Parathyroid adenoma (tissue), 2 donors: ENCODE results near the gene NR5A1.

Experiments used
- H2AFZ ChIP-seq: fragments of 300-600 bp; sonication (generic); one replicate; pipeline ENCODE4 v1.7.0; 2017; ENCODE audit warnings: antibody characterized with exemption, mild to moderate bottlenecking
- H3K27ac ChIP-seq: fragments of 300-600 bp; sonication (generic); one replicate; pipeline ENCODE4 v1.7.0; 2017
- H3K27me3 ChIP-seq: fragments of 300-600 bp; sonication (generic); one replicate; pipeline ENCODE4 v1.7.0; 2017; ENCODE audit warnings: low read length; ENCODE audit not compliant: control insufficient read depth, insufficient read depth
- H3K36me3 ChIP-seq: fragments of 300-600 bp; sonication (generic); one replicate; pipeline ENCODE4 v1.7.0; 2017; ENCODE audit warnings: low read length; ENCODE audit not compliant: control insufficient read depth, insufficient read depth
- H3K4me1 ChIP-seq: fragments of 300-600 bp; sonication (generic); one replicate; pipeline ENCODE4 v1.7.0; 2017; ENCODE audit warnings: control low read depth
- H3K4me2 ChIP-seq: fragments of 300-600 bp; sonication (generic); one replicate; pipeline ENCODE4 v1.7.0; 2017; ENCODE audit warnings: low read length
- H3K4me3 ChIP-seq: fragments of 300-600 bp; sonication (generic); one replicate; pipeline ENCODE4 v1.7.0; 2017; ENCODE audit warnings: low read depth, low read length
- H3K79me2 ChIP-seq: fragments of 300-600 bp; sonication (generic); one replicate; pipeline ENCODE4 v1.7.0; 2017; ENCODE audit warnings: control low read depth
- H3K9ac ChIP-seq: fragments of 300-600 bp; sonication (generic); one replicate; pipeline ENCODE4 v1.7.0; 2017; ENCODE audit warnings: mild to moderate bottlenecking
- H3K9me3 ChIP-seq: fragments of 300-600 bp; sonication (generic); one replicate; pipeline ENCODE4 v1.7.0; 2017; ENCODE audit warnings: low read length; ENCODE audit not compliant: control insufficient read depth
- TF ChIP-seq, protein P1 (sequence below): fragments of 300-600 bp; sonication (generic); IDR thresholded peaks from one replicate; pipeline ENCODE4 v1.7.0; 2017; ENCODE audit warnings: antibody characterized with exemption, mild to moderate bottlenecking
- donor health status: primary hyperparathyroidism.

Gene NR5A1

DNA sequence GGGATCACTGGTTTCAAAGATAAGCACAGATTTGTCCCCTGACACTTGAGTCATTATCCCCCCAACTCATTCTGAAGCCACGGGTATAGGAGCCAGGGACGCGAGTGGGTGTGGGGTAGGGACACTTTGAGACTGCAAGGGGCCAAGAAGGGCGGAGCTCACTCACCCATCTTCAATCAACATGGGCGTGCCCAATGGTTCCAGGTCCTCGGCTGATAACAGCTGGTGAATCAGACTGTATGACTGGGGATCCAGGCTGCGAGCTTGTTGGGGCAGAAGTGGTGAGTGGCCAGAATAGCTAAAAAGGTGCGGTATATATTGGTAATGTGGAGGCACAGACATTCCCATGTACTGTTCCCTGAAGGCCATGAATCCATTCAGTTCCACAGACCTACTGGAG lies 30.7 kb upstream of the NR5A1 start:
- H3K79me2 ChIP-seq = no peaks in the 10 kb centered on the region
- TF ChIP-seq, protein P1, sequence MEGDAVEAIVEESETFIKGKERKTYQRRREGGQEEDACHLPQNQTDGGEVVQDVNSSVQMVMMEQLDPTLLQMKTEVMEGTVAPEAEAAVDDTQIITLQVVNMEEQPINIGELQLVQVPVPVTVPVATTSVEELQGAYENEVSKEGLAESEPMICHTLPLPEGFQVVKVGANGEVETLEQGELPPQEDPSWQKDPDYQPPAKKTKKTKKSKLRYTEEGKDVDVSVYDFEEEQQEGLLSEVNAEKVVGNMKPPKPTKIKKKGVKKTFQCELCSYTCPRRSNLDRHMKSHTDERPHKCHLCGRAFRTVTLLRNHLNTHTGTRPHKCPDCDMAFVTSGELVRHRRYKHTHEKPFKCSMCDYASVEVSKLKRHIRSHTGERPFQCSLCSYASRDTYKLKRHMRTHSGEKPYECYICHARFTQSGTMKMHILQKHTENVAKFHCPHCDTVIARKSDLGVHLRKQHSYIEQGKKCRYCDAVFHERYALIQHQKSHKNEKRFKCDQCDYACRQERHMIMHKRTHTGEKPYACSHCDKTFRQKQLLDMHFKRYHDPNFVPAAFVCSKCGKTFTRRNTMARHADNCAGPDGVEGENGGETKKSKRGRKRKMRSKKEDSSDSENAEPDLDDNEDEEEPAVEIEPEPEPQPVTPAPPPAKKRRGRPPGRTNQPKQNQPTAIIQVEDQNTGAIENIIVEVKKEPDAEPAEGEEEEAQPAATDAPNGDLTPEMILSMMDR = no peak
- H3K4me1 ChIP-seq = no peaks in the 10 kb centered on the region

DNA sequence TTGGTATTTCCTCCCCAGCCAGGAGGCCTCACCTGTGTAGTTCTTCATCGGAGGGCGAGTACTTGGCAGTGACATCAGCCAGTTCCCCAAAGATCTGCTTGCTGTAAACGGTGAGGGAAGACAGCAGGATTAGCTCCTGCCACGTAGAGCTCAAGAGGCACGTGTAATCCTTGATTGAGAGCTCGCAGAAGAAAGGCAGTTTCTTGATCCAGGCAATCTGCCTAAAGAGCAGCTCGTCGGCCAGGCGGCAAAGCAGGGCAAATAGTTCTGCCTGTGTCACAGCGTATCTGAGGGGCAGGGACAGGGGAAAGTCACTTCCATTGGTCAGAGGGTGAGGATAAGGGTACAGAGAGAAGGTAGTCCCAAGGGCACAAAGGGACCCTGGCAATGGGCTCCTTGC lies 28.6 kb upstream of the NR5A1 start:
- Histone ChIP-seq H3K36me3 (no peaks in the 10 kb centered on the region), H3K27me3 (no peaks in the 10 kb centered on the region), H2AFZ (no peak overlapping the region), H3K9ac (no peak overlapping the region), H3K79me2 (no peaks in the 10 kb centered on the region), H3K4me2 (no peak overlapping the region), H3K9me3 (no peaks in the 10 kb centered on the region), H3K4me3 (no peak overlapping the region), H3K4me1 (no peaks in the 10 kb centered on the region), H3K27ac (no peak overlapping the region)
- TF ChIP-seq, protein P1 = no peak

More for the DNA sequence above, 30.7 kb upstream of the NR5A1 start:
- H3K36me3 ChIP-seq = no peaks in the 10 kb centered on the region
- H3K27me3 ChIP-seq = no peaks in the 10 kb centered on the region
- no peak overlapping the region for H3K9ac ChIP-seq
- no peak overlapping the region for H3K4me3 ChIP-seq
- no peak overlapping the region for H3K27ac ChIP-seq
- H3K4me2 ChIP-seq = no peak overlapping the region
- no peaks in the 10 kb centered on the region for H3K9me3 ChIP-seq
- H2AFZ ChIP-seq = no peak overlapping the region

DNA sequence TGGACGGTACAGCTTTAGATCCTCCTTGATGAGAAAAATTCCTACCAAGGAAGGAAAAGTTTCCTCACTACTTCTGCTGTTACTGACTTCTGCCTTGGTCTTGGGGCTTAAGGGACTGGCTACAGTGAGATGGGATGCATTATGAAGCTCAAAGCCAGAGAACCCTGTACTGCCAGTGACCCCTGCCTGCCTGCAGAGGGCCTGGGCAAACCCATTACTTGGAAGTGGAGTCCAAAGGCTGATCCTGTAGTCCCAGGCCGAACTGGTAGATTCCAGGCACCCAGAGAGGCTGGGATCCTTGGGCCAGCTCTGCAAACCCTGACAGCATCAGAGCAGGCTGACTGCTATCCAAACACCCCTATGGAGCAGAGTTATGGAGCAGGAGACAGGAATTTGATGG lies 25.7 kb upstream of the NR5A1 start:
- TF ChIP-seq, protein P1 = no peak
- H3K4me2 ChIP-seq = no peak overlapping the region
- H3K27me3 ChIP-seq = no peaks in the 10 kb centered on the region

DNA sequence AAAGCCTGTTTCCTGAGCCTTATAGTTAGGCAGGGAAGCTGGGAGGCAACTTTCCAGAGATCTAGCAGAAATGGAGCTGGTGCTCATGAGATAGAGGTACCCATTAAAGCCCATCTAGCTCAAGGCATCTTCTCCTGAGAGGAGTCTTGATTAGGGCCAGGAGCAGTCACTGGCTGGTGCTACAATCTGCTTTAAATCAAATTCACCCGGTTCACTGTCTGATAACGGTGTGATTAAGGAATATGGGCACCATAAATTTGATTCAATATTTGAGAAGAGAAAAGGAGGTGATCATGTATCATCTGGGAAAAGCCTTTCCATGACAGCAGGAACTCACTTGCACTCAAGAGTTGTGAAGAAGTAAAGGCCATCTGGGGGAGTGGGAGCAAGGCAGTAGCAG lies 23.9 kb upstream of the NR5A1 start:
- no peak overlapping the region for H3K9ac ChIP-seq
- no peaks in the 10 kb centered on the region for H3K36me3 ChIP-seq
- H3K9me3 ChIP-seq = no peaks in the 10 kb centered on the region
- TF ChIP-seq, protein P1 = no peak
- H3K27me3 ChIP-seq = no peaks in the 10 kb centered on the region
- H3K79me2 ChIP-seq = no peaks in the 10 kb centered on the region
- no peak overlapping the region for H2AFZ ChIP-seq
- H3K4me3 ChIP-seq = no peak overlapping the region
- H3K4me1 ChIP-seq = no peaks in the 10 kb centered on the region
- H3K27ac ChIP-seq = no peak overlapping the region
- H3K4me2 ChIP-seq = no peak overlapping the region

More for the DNA sequence above, 25.7 kb upstream of the NR5A1 start:
- no peaks in the 10 kb centered on the region for H3K4me1 ChIP-seq
- H3K9me3 ChIP-seq = no peaks in the 10 kb centered on the region
- no peaks in the 10 kb centered on the region for H3K36me3 ChIP-seq
- H3K27ac ChIP-seq = no peak overlapping the region
- H2AFZ ChIP-seq = no peak overlapping the region
- no peak overlapping the region for H3K9ac ChIP-seq
- H3K4me3 ChIP-seq = no peak overlapping the region
- no peaks in the 10 kb centered on the region for H3K79me2 ChIP-seq

DNA sequence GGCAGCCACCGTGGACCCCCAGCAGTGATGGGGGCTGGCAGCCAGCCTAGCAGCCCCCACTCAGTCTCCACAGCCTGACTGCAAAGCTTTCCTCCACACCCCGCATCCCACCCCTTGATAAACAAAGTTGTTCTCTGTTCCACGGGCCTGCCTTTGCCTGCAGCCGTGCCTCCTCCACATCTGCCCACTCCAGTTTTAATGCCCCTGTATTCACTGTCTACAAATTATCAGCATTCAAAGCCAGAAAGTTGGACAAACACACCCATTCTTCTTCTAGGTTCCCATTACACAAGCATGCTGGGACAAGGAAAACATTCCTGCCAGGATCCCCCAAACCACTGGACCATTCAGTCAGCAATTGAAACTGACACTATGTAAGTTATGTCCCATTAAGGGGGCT lies 23.0 kb upstream of the NR5A1 start:
- H3K27me3 ChIP-seq = no peaks in the 10 kb centered on the region
- H3K27ac ChIP-seq = no peak overlapping the region
- H3K9me3 ChIP-seq = no peaks in the 10 kb centered on the region
- H3K9ac ChIP-seq = no peak overlapping the region
- H3K4me1 ChIP-seq = no peaks in the 10 kb centered on the region
- no peak overlapping the region for H3K4me3 ChIP-seq
- TF ChIP-seq, protein P1 = no peak
- H3K36me3 ChIP-seq = no peaks in the 10 kb centered on the region
- H2AFZ ChIP-seq = no peak overlapping the region
- H3K4me2 ChIP-seq = no peak overlapping the region
- no peaks in the 10 kb centered on the region for H3K79me2 ChIP-seq
